DMS 273 treated with DMSO at 0.1 percent for 48 hours (cell line): Measurements from ENCODE around the gene SLC35E1.

Source experiments
- DNase-seq: peaks from one replicate; lab custom pipeline; 2025; lab: John Stamatoyannopoulos, UW

The SLC35E1 gene

DNA sequence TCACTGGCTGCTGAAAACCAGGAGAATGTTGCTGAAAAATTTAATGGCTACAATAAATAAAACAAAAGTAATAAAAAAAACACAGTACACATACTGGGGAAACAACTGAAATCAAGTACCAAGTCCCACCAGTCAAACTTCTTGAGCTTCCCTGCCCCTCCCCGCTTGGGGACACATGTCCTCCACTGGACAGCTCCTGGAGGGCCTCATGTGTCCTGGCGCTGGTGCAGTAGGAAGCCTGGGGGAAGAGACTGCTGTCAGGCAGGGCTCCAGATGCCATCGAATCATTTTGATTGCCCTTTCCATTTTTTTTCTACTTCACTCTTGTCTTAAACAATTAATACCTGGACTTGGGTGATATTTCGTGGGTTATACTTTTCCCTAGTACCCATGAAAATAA, 26.6 kb upstream of the SLC35E1 start:
- no peak for DNase-seq

- no peak for DNase-seq
Measured at GRCh38 chr19:16596399-16596798, 24.2 kb upstream of the SLC35E1 start.

- DNase-seq, result no peak
Measured at GRCh38 chr19:16595097-16595496, 22.9 kb upstream of the SLC35E1 start.

GRCh38 chr19:16594681-16595091, 22.5 kb upstream of the SLC35E1 start:
- DNase-seq, result no peak

GRCh38 chr19:16594131-16594586, 21.9 kb upstream of the SLC35E1 start:
- DNase-seq, result no peak

DNA sequence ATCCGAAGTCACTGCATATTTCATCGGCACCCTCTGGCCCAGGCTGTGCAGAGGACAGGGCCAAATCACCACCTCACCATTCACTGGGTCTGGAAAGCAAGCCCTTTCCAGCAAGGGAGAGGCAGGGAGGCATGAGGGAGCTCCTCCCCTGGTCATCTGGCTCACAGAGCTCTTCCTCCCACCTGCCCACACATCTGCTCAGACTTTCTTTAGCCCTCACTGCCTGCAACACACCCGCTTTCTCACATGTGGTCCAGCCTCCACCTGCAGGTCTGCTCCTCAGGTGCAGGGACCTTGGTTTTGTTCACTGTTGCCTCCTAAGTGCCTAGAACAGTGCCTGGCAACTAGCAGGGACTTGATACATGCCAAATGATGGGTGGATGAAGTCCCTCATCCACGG, 21.0 kb upstream of the SLC35E1 start:
- no peak for DNase-seq

GRCh38 chr19:16591803-16592556, 19.8 kb upstream of the SLC35E1 start:
- no peak for DNase-seq

- DNase-seq, result no peak
Measured at GRCh38 chr19:16590876-16591802, 18.9 kb upstream of the SLC35E1 start.

- no peak for DNase-seq
Measured at GRCh38 chr19:16589917-16590316, 17.7 kb upstream of the SLC35E1 start.

- no peak for DNase-seq
Measured at GRCh38 chr19:16588824-16589577, 16.8 kb upstream of the SLC35E1 start.

DNA sequence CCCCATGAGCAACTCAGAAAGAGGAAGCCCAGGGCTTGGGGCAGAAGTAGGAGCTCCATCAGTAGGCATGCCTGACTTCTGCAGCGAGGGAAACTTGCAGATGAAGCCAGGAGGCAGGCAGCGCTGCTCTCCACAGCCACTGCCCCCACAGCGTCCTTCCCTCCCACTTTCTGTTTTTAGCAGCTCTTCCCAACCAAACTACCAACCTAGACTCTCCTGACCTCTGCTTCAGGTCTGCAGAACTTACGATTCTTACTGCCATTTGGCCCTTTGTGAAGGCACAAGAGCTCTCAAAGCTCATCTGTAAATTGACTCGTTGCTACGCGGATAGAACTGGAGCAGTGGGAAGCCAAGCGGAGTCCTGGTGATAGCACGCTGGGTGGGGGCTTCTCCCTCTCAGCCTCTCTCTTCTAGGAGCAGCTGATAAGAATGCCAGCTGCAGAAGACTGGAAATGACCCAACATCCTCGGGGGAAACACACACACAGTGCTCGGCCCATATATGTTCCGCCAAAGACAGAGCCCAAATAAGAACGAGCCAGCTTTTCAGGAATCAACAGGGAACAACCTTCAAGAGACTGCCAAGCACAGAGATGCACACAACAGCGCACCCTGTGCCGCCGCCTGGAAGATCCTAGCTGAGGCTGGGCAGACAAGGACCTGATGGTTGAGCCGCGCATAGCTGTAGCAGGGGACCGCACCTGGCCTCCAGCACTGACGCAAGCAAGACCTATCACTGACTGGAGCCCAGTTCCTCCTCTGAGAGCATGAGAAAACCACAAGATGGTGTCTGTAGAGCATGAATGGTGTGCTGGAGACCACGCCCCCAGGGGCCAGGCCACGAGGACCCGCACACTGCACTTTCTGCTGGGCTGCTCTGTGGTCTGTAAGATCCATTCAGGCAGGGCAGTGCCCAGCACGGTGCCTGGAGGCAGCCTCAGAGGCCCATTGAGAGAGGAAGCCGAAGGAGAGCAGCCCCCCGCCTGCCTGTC, 15.9 kb upstream of the SLC35E1 start:
- no peak for DNase-seq

GRCh38 chr19:16586991-16587832, 15.0 kb upstream of the SLC35E1 start:
- no peak for DNase-seq

GRCh38 chr19:16586477-16586871, 14.3 kb upstream of the SLC35E1 start:
- DNase-seq, result no peak

DNA sequence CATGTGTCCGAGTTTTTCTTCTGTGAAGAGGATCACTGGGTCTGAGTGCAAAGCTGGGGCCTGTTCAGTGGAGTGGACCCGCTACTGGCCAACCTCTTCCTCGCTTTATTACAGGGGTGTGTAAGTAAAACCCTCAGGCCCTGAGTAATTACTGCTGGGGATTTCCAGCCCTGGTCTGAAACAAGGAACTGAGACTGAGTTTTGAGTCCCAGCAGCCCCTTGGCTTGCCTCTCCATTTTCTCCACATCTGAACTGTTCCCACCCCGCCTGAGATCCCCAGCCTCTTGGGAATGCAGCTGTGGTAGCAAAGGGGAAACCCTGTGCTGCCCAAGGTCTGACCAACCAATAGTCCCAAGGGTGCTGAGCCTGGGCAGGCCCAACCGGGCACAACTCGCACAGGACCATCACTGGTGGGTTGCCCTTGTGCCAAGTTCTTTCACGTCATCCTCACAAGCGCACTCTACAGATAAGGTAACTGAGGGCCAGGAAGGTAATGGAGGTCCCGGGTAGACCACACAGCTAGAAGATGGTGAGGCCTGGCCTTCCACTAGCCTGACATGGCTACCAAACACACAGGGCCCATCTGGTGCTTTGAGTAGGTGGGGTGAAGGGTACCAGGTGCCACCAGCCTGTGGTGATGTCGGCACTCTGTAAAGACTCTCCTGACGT, 13.7 kb upstream of the SLC35E1 start:
- DNase-seq, result no peak

GRCh38 chr19:16585094-16585801, 13.0 kb upstream of the SLC35E1 start:
- no peak for DNase-seq

DNA sequence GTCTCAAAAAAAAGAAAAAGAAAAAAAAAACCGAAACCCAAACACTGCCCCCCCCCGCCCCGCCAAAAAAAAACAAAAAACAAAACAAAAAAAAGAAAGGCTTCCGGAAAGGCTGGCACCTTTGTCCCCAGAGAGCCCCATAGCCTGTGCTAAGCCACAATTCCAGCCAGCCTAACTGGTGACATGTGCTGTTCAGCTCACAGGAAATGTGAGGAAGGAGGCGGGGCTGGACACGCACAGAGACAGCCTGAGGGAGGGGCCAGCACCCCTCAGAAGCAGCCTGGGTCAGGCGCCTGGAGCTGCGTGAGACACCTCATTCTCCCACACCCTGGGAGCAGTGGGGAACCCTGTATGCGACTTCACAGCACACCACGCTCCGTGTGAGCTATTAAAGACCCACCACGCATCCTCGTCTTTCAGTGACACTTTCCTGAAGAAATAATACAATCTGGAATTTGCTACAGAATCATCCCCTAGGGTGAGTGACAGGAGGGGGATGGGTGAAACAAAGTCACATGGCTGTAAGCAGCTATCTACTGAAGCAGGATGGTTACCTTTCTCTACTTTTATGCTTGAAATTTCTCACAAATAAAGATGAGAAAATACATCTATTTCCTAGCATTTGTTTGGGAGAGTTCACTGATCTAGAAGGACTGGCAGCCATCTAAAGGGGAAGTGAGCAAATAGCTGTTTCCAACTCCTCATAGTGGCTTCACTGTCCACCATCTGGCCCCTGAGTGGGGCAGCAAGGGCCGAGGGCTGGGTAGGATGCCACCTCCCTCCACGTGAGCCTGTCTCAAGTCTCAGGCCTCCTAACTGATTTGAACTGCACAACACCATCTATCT, 12.3 kb upstream of the SLC35E1 start:
- DNase-seq, result peak; percentile 29

DNA sequence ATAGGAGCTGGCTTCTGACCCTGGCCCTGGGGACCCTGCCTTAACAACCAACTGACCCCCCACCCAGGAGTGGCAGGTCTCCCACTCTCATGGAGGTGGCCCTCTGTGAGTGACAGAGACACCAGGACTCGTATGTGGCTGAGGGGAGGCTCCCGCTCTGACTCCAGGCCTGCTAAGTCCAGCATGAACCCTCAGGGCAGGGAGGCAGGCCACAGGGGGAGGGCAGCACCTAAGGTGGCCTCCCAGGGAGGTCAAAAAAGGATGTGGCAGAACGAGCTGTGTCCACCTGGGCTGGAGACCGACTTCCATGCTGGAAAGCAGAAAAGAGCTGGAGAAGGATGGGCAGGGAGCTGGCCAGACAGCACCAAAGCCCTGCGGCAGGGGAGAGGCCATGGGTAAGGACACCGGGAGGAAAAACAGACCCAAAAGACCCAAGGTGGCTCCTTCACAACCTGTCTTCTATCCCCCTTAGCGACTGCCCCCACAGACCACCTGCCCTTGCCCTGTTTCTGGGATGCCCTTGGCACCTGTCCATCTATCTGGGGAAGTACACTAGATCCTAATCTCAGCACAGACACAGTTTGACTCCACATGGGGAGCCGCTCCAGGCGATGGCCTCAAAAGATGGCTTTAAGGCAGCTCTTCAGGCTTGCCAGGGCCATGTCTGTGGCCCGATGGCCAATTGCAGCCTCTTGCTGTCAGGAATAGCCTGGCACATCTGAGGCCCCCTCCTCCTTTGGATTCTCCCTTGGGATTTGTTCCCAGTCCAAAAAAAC, 10.5 kb upstream of the SLC35E1 start:
- DNase-seq, result no peak
